Fibroblast of pulmonary artery (primary cell): ENCODE measurements around the gene ITFG2.

Source experiments
- DNase-seq: peaks from one replicate; pipeline ENCODE4 v3.0.0-alpha.2; 2010; ENCODE audit warnings: low read depth
- H3K4me3 ChIP-seq: replicated peaks from 2 replicates; pipeline ENCODE4 v1.5.1; 2011; ENCODE audit warnings: low read depth, mild to moderate bottlenecking, control low read depth, low read length, moderate library complexity
- TF ChIP-seq, protein P1 (sequence below): IDR thresholded peaks from 2 replicates; pipeline ENCODE4 v1.5.1; 2011; ENCODE audit warnings: mild to moderate bottlenecking, control low read depth, low read length, inconsistent platforms; ENCODE audit errors: missing control alignments

Gene ITFG2

DNA sequence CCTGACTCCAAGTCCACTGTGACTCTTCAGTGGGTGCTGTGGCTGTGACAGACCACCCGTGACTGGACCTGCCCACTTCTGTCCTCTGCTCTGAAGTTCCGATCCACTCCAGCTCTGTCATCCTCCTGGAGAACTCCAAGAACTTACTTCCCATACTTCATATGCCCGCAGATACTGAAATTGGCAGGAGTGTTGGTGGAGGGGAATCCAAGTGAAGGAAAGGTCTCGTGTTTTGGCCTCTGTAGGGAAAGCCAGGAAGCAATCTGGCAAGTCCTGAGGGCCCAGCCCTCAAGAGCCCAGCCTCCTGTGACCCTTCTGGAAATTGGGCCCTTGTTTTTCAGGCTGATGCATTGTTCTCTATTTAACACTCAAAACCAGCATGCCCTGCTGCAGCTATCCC is 40.1 kb upstream of the ITFG2 start:
- H3K4me3 ChIP-seq = no peak overlapping the region
- TF ChIP-seq, protein P1, sequence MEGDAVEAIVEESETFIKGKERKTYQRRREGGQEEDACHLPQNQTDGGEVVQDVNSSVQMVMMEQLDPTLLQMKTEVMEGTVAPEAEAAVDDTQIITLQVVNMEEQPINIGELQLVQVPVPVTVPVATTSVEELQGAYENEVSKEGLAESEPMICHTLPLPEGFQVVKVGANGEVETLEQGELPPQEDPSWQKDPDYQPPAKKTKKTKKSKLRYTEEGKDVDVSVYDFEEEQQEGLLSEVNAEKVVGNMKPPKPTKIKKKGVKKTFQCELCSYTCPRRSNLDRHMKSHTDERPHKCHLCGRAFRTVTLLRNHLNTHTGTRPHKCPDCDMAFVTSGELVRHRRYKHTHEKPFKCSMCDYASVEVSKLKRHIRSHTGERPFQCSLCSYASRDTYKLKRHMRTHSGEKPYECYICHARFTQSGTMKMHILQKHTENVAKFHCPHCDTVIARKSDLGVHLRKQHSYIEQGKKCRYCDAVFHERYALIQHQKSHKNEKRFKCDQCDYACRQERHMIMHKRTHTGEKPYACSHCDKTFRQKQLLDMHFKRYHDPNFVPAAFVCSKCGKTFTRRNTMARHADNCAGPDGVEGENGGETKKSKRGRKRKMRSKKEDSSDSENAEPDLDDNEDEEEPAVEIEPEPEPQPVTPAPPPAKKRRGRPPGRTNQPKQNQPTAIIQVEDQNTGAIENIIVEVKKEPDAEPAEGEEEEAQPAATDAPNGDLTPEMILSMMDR = no peak
- DNase-seq = no peak

GRCh38 chr12:2773199-2773875 is 39.1 kb upstream of the ITFG2 start:
- no peak for DNase-seq
- TF ChIP-seq, protein P1 = no peak
- no peak overlapping the region for H3K4me3 ChIP-seq

- no peak overlapping the region for H3K4me3 ChIP-seq
- TF ChIP-seq, protein P1 = no peak
- DNase-seq = no peak
Observed at GRCh38 chr12:2775431-2775830, 37.0 kb upstream of the ITFG2 start.

DNA sequence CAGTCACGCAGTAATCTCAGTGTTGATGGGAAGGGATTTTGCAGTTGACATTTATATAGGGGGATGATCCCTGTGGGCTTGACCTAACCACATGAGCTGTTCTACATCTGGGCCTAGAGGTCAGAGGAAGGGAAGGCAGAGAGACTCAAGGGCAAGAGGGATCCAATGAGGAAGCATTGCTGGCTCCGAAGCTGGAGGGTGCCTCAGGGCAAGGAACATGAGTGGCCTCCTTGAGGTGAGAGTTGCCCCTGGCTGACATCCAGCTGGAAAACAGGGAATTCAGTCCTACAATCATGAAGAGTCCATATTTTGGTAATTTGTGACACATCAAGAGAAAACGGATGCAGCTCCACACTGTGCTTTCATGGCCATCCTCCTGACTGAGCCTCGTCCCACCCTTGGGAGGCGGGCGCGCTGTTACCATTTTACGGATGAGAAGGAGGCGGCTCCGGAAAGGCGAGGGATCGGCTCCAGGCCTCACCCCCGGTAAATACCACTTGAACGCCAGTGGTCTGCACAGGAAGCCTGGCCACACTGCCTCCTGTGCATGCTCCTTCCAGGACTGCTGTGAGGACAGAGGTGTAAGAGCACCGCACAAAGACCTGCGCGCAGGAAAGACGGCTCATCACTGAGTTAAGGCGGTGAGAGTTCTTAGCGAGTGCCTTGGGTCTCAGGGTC is 36.2 kb upstream of the ITFG2 start:
- TF ChIP-seq, protein P1 = no peak
- H3K4me3 ChIP-seq = no peak overlapping the region
- DNase-seq = no peak

DNA sequence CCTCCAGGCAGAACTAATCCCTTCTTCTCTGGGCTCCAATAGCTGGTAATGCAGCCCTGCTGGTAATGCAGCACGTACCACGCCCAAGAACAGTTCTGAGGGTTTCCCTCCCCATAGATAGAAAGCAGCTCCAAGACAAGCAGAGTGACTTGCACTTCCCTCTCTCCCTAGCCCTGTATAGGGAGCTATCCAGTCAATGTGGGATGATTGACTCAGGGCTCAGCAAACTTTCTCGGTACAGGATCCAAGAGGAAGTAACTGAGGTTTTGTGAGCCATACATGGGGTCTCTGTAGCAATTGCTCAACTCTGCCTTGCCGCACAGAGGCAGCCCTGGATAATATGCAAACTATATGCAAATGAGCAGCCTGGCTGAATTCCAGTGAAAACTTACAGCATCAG is 33.2 kb upstream of the ITFG2 start:
- DNase-seq = no peak
- TF ChIP-seq, protein P1 = no peak
- no peak overlapping the region for H3K4me3 ChIP-seq

DNA sequence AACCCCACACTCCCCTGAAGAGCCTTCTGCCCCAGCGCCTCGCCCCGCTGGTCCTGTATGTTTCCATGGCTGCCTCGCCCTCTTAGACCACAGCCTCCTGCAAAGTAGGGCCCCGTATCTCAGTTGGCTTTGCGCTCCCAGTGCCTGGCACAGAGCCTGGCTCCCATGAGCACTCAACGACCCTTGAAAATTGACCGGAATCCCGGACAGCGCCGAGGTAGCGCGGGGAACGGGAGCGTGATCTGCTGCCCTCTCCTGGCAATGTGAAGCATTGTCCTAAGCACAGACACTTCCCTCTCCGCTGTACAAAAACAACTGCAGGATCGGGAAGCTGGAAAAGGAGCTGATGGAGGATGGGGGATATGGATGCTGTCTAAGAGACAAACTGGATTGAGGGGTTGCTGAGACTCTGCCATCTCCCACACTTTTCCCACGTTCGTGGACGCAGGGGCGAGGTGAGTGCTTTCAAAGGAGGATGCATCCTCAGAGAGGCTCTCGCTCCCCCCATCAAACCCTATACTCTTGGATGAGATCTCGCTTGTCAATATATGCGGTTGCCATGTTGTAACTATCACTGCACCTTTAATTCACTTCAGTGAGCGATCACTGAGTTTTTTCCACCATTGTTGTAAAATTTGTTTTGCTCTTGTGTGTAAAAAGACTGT is 28.4 kb upstream of the ITFG2 start:
- no peak overlapping the region for H3K4me3 ChIP-seq
- DNase-seq = peak; percentile 60
- TF ChIP-seq, protein P1 = peak; percentile 98
